ENCODE results near the gene LRRC51.

The LRRC51 gene

DNA sequence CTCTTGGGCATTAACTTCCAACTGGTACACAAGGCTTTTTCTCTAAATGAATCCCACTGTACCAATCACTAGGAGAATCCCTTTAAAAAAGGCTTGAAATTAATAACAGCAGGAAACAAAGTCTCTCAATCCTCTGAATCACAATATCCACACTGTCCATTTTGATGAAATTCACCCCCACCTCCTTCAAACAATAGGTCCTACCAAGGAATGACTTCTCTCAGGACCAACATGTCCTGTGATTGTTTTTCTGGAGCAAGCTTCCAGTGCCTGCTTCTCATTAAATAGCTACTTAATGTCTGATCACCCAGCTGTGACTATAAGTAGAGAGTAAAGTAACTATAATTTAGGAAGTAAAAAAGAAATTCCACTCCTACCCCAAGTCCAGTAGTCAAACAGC lies 13.4 kb upstream of the LRRC51 start:
- Histone ChIP-seq H3K27ac (no peak overlapping the region), H3K4me3 (ENCODE audit: low read depth, low read length) (no peak overlapping the region), H3K27me3 (replicated peaks) (no peaks in the 10 kb centered on the region), H3K36me3 (replicated peaks) (no peaks in the 10 kb centered on the region)
- in situ Hi-C loops (cut with HindIII; ENCODE audit: low pct_ligation_motif_present, low sequenced_read_pairs), result no loop called here
- TF ChIP-seq, protein P1, sequence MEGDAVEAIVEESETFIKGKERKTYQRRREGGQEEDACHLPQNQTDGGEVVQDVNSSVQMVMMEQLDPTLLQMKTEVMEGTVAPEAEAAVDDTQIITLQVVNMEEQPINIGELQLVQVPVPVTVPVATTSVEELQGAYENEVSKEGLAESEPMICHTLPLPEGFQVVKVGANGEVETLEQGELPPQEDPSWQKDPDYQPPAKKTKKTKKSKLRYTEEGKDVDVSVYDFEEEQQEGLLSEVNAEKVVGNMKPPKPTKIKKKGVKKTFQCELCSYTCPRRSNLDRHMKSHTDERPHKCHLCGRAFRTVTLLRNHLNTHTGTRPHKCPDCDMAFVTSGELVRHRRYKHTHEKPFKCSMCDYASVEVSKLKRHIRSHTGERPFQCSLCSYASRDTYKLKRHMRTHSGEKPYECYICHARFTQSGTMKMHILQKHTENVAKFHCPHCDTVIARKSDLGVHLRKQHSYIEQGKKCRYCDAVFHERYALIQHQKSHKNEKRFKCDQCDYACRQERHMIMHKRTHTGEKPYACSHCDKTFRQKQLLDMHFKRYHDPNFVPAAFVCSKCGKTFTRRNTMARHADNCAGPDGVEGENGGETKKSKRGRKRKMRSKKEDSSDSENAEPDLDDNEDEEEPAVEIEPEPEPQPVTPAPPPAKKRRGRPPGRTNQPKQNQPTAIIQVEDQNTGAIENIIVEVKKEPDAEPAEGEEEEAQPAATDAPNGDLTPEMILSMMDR (IDR thresholded peaks at IDR 0.05; ENCODE audit: low read depth, low read length, missing control alignments), result no peak
- no peak for DNase-seq

DNA sequence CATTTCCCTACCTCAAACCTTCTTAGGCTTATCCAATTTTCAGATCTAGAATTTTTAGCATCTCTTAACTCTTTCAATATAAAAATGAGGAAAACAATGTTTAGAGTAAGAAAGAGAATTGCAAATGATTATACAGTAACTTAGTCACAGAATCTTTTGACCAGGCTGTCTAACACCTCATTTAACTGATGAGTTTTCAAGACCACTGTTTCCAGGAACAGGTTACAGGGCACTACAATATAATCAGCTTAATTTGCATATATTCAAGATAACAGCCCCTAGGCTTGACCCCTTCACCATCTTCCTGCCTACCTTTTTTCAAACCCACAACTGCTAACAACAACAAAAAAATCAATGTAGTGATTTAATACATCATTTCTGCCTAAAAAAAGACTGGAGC lies 13.0 kb upstream of the LRRC51 start:
- Histone ChIP-seq H3K27ac (no peak overlapping the region), H3K27me3 (replicated peaks) (no peaks in the 10 kb centered on the region), H3K36me3 (replicated peaks) (no peaks in the 10 kb centered on the region), H3K4me3 (ENCODE audit: low read depth, low read length) (no peak overlapping the region)
- no peak for DNase-seq
- TF ChIP-seq, protein P1 (IDR thresholded peaks at IDR 0.05; ENCODE audit: low read depth, low read length, missing control alignments), result no peak
- in situ Hi-C loops (cut with HindIII; ENCODE audit: low pct_ligation_motif_present, low sequenced_read_pairs), result no loop called here

DNA sequence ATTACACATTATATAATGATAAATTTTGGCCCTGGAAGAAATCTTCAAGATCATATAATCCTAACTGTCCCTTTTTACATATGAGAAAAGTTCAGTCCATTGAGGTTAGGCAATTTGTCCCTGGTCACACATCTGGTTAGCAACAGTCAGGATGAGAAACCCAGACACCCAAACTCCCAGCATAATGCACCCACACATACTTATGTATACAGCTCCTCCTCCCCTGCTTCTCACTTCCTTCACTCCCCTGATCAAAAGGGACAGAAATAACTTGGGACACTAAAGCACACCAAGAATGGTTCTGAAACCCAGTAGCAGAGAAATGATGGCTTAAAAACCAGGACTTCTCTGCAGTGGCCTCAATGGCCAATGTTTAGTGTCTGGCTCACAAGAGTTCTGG lies 11.4 kb upstream of the LRRC51 start:
- peak overlapping the region; percentile 53 for H3K27ac ChIP-seq
- H3K36me3 ChIP-seq (replicated peaks), result no peaks in the 10 kb centered on the region
- TF ChIP-seq, protein P1 (IDR thresholded peaks at IDR 0.05; ENCODE audit: low read depth, low read length, missing control alignments), result no peak
- H3K4me3 ChIP-seq (ENCODE audit: low read depth, low read length), result no peak overlapping the region
- no peak for DNase-seq
- in situ Hi-C loops (cut with HindIII; ENCODE audit: low pct_ligation_motif_present, low sequenced_read_pairs), result no loop called here
- H3K27me3 ChIP-seq (replicated peaks), result no peaks in the 10 kb centered on the region

DNA sequence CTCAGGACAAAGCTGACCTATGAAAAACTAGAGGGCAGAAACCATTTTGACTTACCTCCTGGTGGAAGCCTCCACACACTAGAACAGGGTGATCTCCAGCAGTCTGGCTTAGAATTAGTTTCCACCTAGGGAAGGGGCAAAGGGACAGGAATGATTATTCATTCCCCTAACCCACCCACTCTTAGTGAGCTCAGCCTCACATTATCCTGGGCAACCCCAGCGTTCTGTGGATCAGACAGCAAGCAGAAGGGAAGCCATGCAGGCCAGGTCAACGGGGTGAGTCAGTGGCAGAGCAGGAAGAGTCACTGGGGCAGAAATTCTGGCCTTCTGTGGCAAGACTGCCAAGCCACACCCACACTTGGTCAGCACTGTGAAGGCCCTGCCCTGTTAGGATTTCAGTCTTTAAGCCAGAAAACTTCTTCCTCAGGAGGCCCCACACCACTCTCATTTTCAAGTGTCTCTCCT lies 10.8 kb upstream of the LRRC51 start:
- TF ChIP-seq, protein P1 (IDR thresholded peaks at IDR 0.05; ENCODE audit: low read depth, low read length, missing control alignments), result no peak
- in situ Hi-C loops (cut with HindIII; ENCODE audit: low pct_ligation_motif_present, low sequenced_read_pairs), result no loop called here
- no peaks in the 10 kb centered on the region for H3K36me3 ChIP-seq (replicated peaks)
- peak; percentile 63 for DNase-seq
- no peaks in the 10 kb centered on the region for H3K27me3 ChIP-seq (replicated peaks)
- H3K4me3 ChIP-seq (ENCODE audit: low read depth, low read length), result no peak overlapping the region
- H3K27ac ChIP-seq, result peak overlapping the region; percentile 53

DNA sequence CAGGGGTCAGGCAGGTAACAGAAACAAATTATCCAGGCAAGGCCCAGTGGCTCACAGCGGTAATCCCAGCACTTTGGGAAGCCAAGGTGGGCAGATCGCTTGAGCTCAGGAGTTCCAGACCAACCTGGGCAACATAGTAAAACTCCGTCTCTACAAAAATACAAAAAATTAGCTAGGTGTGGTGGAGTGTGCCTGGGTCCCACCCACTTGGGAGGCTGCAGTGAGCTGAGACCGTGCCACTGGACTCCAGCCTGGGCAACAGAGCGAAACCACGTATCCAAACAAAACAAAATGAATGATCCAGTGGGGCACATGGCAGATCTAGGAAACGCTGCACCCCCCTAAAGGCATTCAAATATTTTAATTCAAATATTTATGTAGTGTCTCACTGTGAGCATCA lies 10.2 kb upstream of the LRRC51 start:
- in situ Hi-C loops (cut with HindIII; ENCODE audit: low pct_ligation_motif_present, low sequenced_read_pairs), result no loop called here
- H3K4me3 ChIP-seq (ENCODE audit: low read depth, low read length), result no peak overlapping the region
- no peaks in the 10 kb centered on the region for H3K36me3 ChIP-seq (replicated peaks)

DNA sequence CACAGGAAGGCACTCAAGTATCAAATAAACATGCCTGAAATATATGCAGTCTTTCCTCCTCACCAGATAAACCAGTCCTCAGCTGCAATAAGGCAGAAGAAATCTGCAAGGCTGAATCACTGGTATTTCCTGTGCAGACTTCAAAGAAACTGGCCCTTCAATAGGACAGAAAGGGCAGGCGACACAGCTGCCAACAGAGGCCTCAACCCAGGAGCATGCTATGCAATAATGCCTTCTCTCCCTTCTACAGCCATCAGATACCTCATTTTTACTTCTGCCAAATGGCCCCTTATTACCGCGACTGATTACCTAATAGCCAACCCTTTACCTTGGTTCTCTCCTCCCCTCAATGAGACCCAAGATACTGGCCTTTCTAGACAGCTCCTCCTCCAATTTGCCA lies 8.3 kb upstream of the LRRC51 start:
- in situ Hi-C loops (cut with HindIII; ENCODE audit: low pct_ligation_motif_present, low sequenced_read_pairs), result no loop called here
- peak overlapping the region; percentile 65 for H3K27ac ChIP-seq

More for the DNA sequence above, 10.2 kb upstream of the LRRC51 start:
- peak overlapping the region; percentile 53 for H3K27ac ChIP-seq
- DNase-seq, result no peak
- no peaks in the 10 kb centered on the region for H3K27me3 ChIP-seq (replicated peaks)
- TF ChIP-seq, protein P1 (IDR thresholded peaks at IDR 0.05; ENCODE audit: low read depth, low read length, missing control alignments), result no peak

More for the DNA sequence above, 8.3 kb upstream of the LRRC51 start:
- no peaks in the 10 kb centered on the region for H3K36me3 ChIP-seq (replicated peaks)
- H3K27me3 ChIP-seq (replicated peaks), result no peaks in the 10 kb centered on the region
- DNase-seq, result peak; percentile 72
- no peak overlapping the region for H3K4me3 ChIP-seq (ENCODE audit: low read depth, low read length)
- TF ChIP-seq, protein P1 (IDR thresholded peaks at IDR 0.05; ENCODE audit: low read depth, low read length, missing control alignments), result no peak
